SK-N-SH (cell line): ENCODE data around the gene ZPR1. TPM values are rescaled to one million over a fixed set of nuclear protein-coding genes. Genes with fewer than 3 reads are reported as not detected.

Experiments
- CTCF ChIA-PET: fragments of 300-600, 350-600 bp; formaldehyde crosslinking; extraction: SDS; loops from one replicate; lab custom pipeline; 2021; lab: Yijun Ruan, JAX
- POLR2A ChIA-PET: fragments of 350-600 bp; sonication (Branson Sonifier 250); formaldehyde crosslinking; extraction: SDS; loops from one replicate; lab custom pipeline; 2020; ENCODE audit warnings: antibody characterized with exemption, inconsistent platforms; lab: Yijun Ruan, JAX
- DNase-seq: peaks from one replicate; pipeline ENCODE4 v3.0.0; 2012
- H2AFZ ChIP-seq: fragments of 200-600 bp; sonication (generic); 2 replicates; pipeline ENCODE4 v1.8.1; 2016; ENCODE audit warnings: antibody characterized with exemption, mild to moderate bottlenecking, low read depth
- H3F3A ChIP-seq: fragments of 200-600 bp; sonication (generic); replicated peaks from 2 replicates; pipeline ENCODE3; 2016; ENCODE audit warnings: antibody characterized with exemption, mild to moderate bottlenecking; ENCODE audit not compliant: insufficient read depth
- H3K27ac ChIP-seq, 2 experiments: fragments of 200-500 bp in 1 of 2; fragments of 200-600 bp in 1 of 2; sonication (Bioruptor generic) in 1 of 2; sonication (generic), shearing (Covaris generic) in 1 of 2; 2 replicates each; pipeline versions ENCODE4 v1.5.1 to v1.6.1; 2014 to 2016; ENCODE audit warnings: low read depth in 2 of 2, inconsistent platforms in 1 of 2, low read length in 1 of 2, mild to moderate bottlenecking in 1 of 2, mixed read lengths in 1 of 2
- H3K27me3 ChIP-seq: fragments of 200-600 bp; sonication (generic), shearing (Covaris generic); 2 replicates; pipeline ENCODE4 v1.6.1; 2016; ENCODE audit warnings: mixed run types; ENCODE audit not compliant: insufficient read depth
- H3K36me3 ChIP-seq, 2 experiments: fragments of 200-500 bp in 1 of 2; fragments of 200-600 bp in 1 of 2; sonication (Bioruptor generic) in 1 of 2; sonication (generic) in 1 of 2; replicated peaks in 1 of 2; 2 replicates each; pipeline versions ENCODE3 to v1.5.1; 2014 to 2016; ENCODE audit warnings: low read length in 1 of 2, mild to moderate bottlenecking in 1 of 2; ENCODE audit not compliant: insufficient read depth in 2 of 2, control insufficient read depth in 1 of 2
- H3K4me1 ChIP-seq, 2 experiments: fragments of 200-500 bp in 1 of 2; fragments of 200-600 bp in 1 of 2; sonication (Bioruptor generic) in 1 of 2; sonication (generic), shearing (Covaris generic) in 1 of 2; 2 replicates each; pipeline versions ENCODE4 v1.5.1 to v1.6.1; 2014 to 2016; ENCODE audit warnings: low read depth in 1 of 2, low read length in 1 of 2, mixed run types in 1 of 2; ENCODE audit not compliant: insufficient read depth in 2 of 2, control insufficient read depth in 1 of 2
- H3K4me2 ChIP-seq: fragments of 200-600 bp; sonication (generic), shearing (Covaris generic); 2 replicates; pipeline ENCODE4 v1.6.1; 2017; ENCODE audit warnings: mixed run types
- H3K4me3 ChIP-seq, 2 experiments: fragments of 200-500 bp in 1 of 2; fragments of 200-600 bp in 1 of 2; sonication (Bioruptor generic) in 1 of 2; sonication (generic), shearing (Covaris generic) in 1 of 2; 2 replicates each; pipeline versions ENCODE4 v1.5.1 to v1.8.1; 2014 to 2016; ENCODE audit warnings: low read depth in 2 of 2, inconsistent platforms in 1 of 2, low read length in 1 of 2, mild to moderate bottlenecking in 1 of 2, mixed read lengths in 1 of 2, moderate library complexity in 1 of 2
- H3K79me2 ChIP-seq: fragments of 200-600 bp; sonication (generic); 2 replicates; pipeline ENCODE4 v1.8.1; 2017; ENCODE audit warnings: mild to moderate bottlenecking; ENCODE audit not compliant: insufficient read depth
- H3K9ac ChIP-seq: fragments of 200-600 bp; sonication (generic); 2 replicates; pipeline ENCODE4 v1.6.1; 2017; ENCODE audit warnings: mixed run types
- H3K9me2 ChIP-seq: fragments of 200-600 bp; sonication (generic); 2 replicates; pipeline ENCODE4 v1.6.1; 2017; ENCODE audit warnings: mixed run types
- H3K9me3 ChIP-seq: fragments of 200-600 bp; sonication (generic); 2 replicates; pipeline ENCODE4 v1.6.1; 2017; ENCODE audit warnings: mixed run types, mild to moderate bottlenecking, moderate library complexity
- H4K20me1 ChIP-seq: fragments of 200-600 bp; sonication (generic); 2 replicates; pipeline ENCODE4 v1.6.1; 2017; ENCODE audit warnings: mild to moderate bottlenecking, mixed run types; ENCODE audit not compliant: insufficient read depth
- CHD2 ChIP-seq: fragments of 150-350 bp; IDR thresholded peaks from 2 replicates; pipeline ENCODE4 v1.6.1; 2018; ENCODE audit warnings: low read length; ENCODE audit not compliant: partially characterized antibody
- EZH2phosphoT487 ChIP-seq: fragments of 200-600 bp; sonication (generic); IDR thresholded peaks from 2 replicates; pipeline ENCODE4 v1.6.1; 2017; ENCODE audit warnings: low read depth, mixed run types, mild to moderate bottlenecking, antibody characterized with exemption, moderate library complexity, borderline replicate concordance
- GABPA ChIP-seq: IDR thresholded peaks from 2 replicates; pipeline ENCODE4 v1.4.0; 2012; ENCODE audit warnings: low read depth, mild to moderate bottlenecking
- IRF3 ChIP-seq: fragments of 150-350 bp; IDR thresholded peaks from 2 replicates; pipeline ENCODE4 v1.6.1; 2016; ENCODE audit warnings: mild to moderate bottlenecking, low read depth, low read length
- MXI1 ChIP-seq: IDR thresholded peaks from 2 replicates; pipeline ENCODE4 v1.6.1; 2012; ENCODE audit warnings: mild to moderate bottlenecking, low read depth, low read length, improper control_type of control experiment
- POLR2AphosphoS5 ChIP-seq: IDR thresholded peaks from 2 replicates; pipeline ENCODE4 v1.6.1; 2012; ENCODE audit warnings: low read depth, low read length
- RFX5 ChIP-seq: IDR thresholded peaks from 2 replicates; pipeline ENCODE4 v1.6.1; 2012; ENCODE audit warnings: mild to moderate bottlenecking, improper control_type of control experiment, low read length
- TAF1 ChIP-seq: IDR thresholded peaks from 2 replicates; pipeline ENCODE4 v1.6.1; 2012; ENCODE audit warnings: low read depth, mild to moderate bottlenecking, low read length, moderate library complexity, borderline replicate concordance
- TCF12 ChIP-seq: IDR thresholded peaks from 2 replicates; pipeline ENCODE4 v1.4.0; 2012
- TEAD4 ChIP-seq: IDR thresholded peaks from 2 replicates; pipeline ENCODE4 v1.4.0; 2012; ENCODE audit warnings: mild to moderate bottlenecking, borderline replicate concordance; ENCODE audit not compliant: insufficient read depth
- USF2 ChIP-seq: fragments of 150-350 bp; IDR thresholded peaks from 2 replicates; pipeline ENCODE4 v1.6.1; 2017; ENCODE audit warnings: antibody characterized with exemption, low read length, low read depth, borderline replicate concordance
- WGBS: methylation state at CpG from one replicate; pipeline ENCODE4 v1.1.6; 2017; ENCODE audit warnings: low lambda C conversion rate; 5-methylcytosine and 5-hydroxymethylcytosine counted together
- polyA plus RNA-seq, 3 experiments: library from polyadenylated mRNA; depleted of rRNA; stranded (reverse); fragments of >200 nt; gene quantifications; 2 replicates each; pipeline ENCODE4 v1.2.3, GENCODE V29; 2012

Gene ZPR1
- polyA plus RNA-seq, 1 of the 3 experiments (the other 2 are of a cell fraction), result 52.4 TPM

DNA sequence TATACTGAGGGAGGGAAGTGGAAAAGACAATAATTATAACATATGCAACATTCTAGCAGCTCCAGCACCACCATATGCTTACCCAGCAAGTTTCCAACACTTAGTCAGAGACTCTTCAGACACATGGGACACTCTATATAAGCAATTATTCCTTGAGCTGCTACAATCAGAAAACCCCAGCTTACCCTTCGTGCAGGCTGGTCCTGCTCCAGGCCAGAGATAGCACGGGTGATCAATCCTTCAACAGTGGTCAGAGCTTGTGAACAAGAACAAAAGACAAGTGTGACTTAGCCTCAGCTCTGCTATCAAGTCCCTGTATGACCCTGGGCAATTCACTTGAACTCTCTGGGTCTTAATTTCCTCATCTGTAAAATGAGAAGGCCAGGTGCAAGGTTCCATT, 1.5 kb downstream of the ZPR1 start:
- Histone ChIP-seq H3K27me3 (no peaks in the 10 kb centered on the region), H3K4me3 (peak overlapping the region in 1 of 2 experiments; percentile 93; a peak in 3 of 4 replicates), H3K9me3 (no peaks in the 10 kb centered on the region), H3K4me1 (peaks cover 0 to 16% of the 10 kb centered on the region in 2 experiments; a peak in 2 of 4 replicates), H3K9me2 (no peaks in the 10 kb centered on the region), H3K36me3 (peaks cover 44 to 53% of the 10 kb centered on the region in 2 experiments), H3F3A (no peaks in the 10 kb centered on the region), H3K4me2 (peak overlapping the region; percentile 88), H3K9ac (0 out of 2 replicates have a peak overlapping the region, but pooled peaks have one; percentile 90), H4K20me1 (no peaks in the 10 kb centered on the region), H2AFZ (no peak overlapping the region), H3K27ac (no peak overlapping the region), H3K79me2 (peaks cover 27% of the 10 kb centered on the region)
- DNase-seq, result no peak
- ChIA-PET POLR2A (no interaction called here), CTCF (interaction anchor here (0.8 to 11.4 kb wide), 9 partner anchors 9 to 440 kb away, joined by 3 to 268 read pairs (median 6); partner anchors contain the start of genes APOA4, APOC3 and SIK3)
- no peak for TF ChIP-seq CHD2
- no peak for TF ChIP-seq MXI1
- TF ChIP-seq TAF1, result no peak
- no peak for TF ChIP-seq RFX5
- no peak for TF ChIP-seq IRF3
- TF ChIP-seq POLR2AphosphoS5, result no peak
- TF ChIP-seq USF2, result no peak
- no peak for TF ChIP-seq GABPA
- TF ChIP-seq TEAD4, result no peak
- 57% methylated on average over 2 of the region's 2 CpGs for WGBS

DNA sequence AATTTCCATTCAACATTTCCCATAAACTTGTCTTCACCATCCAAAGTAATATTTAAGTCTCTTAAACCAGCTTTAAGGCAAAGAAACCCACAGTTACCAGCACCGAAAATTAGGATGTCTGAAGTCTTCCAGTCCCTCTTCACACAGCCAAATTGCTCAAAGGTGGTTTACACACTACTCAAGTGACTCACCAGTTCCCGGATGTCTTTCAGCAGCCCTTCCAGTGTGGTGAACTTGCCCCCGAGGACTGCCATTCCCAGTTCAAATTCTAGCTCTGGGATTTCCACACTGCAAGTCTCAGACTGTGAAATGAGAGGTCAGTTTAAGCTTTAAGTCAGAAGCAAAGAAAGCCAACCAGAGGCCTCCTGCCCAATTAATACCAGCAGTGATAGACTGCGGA, 5.1 kb downstream of the ZPR1 start:
- Histone ChIP-seq H3F3A (peaks cover 3% of the 10 kb centered on the region), H3K36me3 (peaks cover 73 to 87% of the 10 kb centered on the region in 2 experiments), H2AFZ (no peak overlapping the region), H3K9me3 (no peaks in the 10 kb centered on the region), H3K4me2 (no peak overlapping the region), H3K27me3 (no peaks in the 10 kb centered on the region), H3K4me1 (peaks cover 0 to 8% of the 10 kb centered on the region in 2 experiments; a peak in 2 of 4 replicates), H3K4me3 (no peak overlapping the region), H3K79me2 (peaks cover 27% of the 10 kb centered on the region), H4K20me1 (no peaks in the 10 kb centered on the region), H3K9me2 (no peaks in the 10 kb centered on the region), H3K9ac (no peak overlapping the region), H3K27ac (no peak overlapping the region)
- no peak for DNase-seq
- POLR2A ChIA-PET, result no interaction called here
- WGBS, result 81% methylated on average over 4 of the region's 4 CpGs
- TF ChIP-seq EZH2phosphoT487 (no peak), MXI1 (no peak), TCF12 (no peak)
- CTCF ChIA-PET, result interaction anchor here (0.6 to 1.1 kb wide), 2 partner anchors 53 to 70 kb away, joined by 3 read pairs; no protein-coding TSS in a partner anchor
